GM12878 (cell line): ENCODE data around the gene CREG2.

Experiments
- EGR1 ChIP-seq, 2 experiments: IDR thresholded peaks; 1 replicate in 1 of 2; 2 replicates in 1 of 2; pipeline ENCODE4 v1.6.1; 2011 to 2012; ENCODE audit warnings: low read depth in 2 of 2, low read length in 2 of 2, borderline replicate concordance in 1 of 2, mild to moderate bottlenecking in 1 of 2, moderate library complexity in 1 of 2
- ESRRA ChIP-seq: IDR thresholded peaks from 2 replicates; pipeline ENCODE4 v1.6.1; 2012; ENCODE audit warnings: mild to moderate bottlenecking, low read length, improper control_type of control experiment
- EZH2 ChIP-seq: IDR thresholded peaks from 2 replicates; pipeline ENCODE4 v1.6.1; 2012; ENCODE audit warnings: low read depth, mild to moderate bottlenecking, control low read depth, inconsistent platforms, low read length, borderline replicate concordance; ENCODE audit not compliant: control insufficient read depth
- TF ChIP-seq, protein P1 (sequence below), 3 experiments: IDR thresholded peaks in 2 of 3; conservative IDR thresholded peaks in 1 of 3; 2 replicates each; pipeline ENCODE4 v1.5.1; 2011; ENCODE audit warnings: low read depth in 3 of 3, low read length in 3 of 3, mild to moderate bottlenecking in 3 of 3, control low read depth in 2 of 3, moderate library complexity in 2 of 3, inconsistent platforms in 1 of 3, mixed read lengths in 1 of 3; ENCODE audit not compliant: control insufficient read depth in 2 of 3, insufficient read depth in 1 of 3; ENCODE audit errors: extremely low read depth in 1 of 3
- TF ChIP-seq, protein P2 (sequence below): IDR thresholded peaks from 2 replicates; pipeline ENCODE4 v1.6.1; 2011; ENCODE audit warnings: low read depth, low read length, improper control_type of control experiment, borderline replicate concordance
- TF ChIP-seq, protein P3 (sequence below): IDR thresholded peaks from 2 replicates; pipeline ENCODE4 v1.6.1; 2011; ENCODE audit warnings: mild to moderate bottlenecking, low read depth, low read length, moderate library complexity; ENCODE audit not compliant: insufficient replicate concordance
- TF ChIP-seq, protein P4 (sequence below): fragments of 450-650 bp; IDR thresholded peaks from 2 replicates; pipeline ENCODE4 v1.6.1; 2017; ENCODE audit warnings: mild to moderate bottlenecking

DNA sequence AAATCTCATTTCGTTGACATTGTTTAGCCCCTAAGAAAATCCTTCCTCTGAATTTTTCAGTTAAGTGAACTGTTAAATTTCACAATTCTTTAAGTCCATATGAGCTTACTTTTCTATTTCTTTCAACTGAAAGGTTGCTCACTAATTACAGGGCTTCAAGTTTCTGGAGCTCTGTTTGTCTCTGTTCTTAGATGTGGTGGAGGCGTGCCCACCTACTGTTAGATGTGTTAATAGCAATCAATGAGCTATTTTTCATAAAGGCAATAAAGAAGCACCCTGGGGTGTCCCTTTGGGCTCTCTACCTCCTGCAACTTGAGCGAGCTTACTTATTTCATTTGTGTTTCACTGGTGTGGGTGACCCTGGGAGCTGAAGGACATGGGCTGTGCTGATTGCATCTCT lies 25.0 kb downstream of the CREG2 start:
- TF ChIP-seq, protein P1, sequence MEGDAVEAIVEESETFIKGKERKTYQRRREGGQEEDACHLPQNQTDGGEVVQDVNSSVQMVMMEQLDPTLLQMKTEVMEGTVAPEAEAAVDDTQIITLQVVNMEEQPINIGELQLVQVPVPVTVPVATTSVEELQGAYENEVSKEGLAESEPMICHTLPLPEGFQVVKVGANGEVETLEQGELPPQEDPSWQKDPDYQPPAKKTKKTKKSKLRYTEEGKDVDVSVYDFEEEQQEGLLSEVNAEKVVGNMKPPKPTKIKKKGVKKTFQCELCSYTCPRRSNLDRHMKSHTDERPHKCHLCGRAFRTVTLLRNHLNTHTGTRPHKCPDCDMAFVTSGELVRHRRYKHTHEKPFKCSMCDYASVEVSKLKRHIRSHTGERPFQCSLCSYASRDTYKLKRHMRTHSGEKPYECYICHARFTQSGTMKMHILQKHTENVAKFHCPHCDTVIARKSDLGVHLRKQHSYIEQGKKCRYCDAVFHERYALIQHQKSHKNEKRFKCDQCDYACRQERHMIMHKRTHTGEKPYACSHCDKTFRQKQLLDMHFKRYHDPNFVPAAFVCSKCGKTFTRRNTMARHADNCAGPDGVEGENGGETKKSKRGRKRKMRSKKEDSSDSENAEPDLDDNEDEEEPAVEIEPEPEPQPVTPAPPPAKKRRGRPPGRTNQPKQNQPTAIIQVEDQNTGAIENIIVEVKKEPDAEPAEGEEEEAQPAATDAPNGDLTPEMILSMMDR (IDR thresholded peaks at IDR 0.05 in 2 of 3, conservative IDR thresholded peaks at IDR 0.05 in 1 of 3; ENCODE audit: control insufficient read depth in 2 of 3, extremely low read depth in 1 of 3, insufficient read depth in 1 of 3, low read depth in 3 of 3, low read length in 3 of 3), result no peak
- TF ChIP-seq, protein P2, sequence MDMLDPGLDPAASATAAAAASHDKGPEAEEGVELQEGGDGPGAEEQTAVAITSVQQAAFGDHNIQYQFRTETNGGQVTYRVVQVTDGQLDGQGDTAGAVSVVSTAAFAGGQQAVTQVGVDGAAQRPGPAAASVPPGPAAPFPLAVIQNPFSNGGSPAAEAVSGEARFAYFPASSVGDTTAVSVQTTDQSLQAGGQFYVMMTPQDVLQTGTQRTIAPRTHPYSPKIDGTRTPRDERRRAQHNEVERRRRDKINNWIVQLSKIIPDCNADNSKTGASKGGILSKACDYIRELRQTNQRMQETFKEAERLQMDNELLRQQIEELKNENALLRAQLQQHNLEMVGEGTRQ, result no peak
- TF ChIP-seq, protein P3, sequence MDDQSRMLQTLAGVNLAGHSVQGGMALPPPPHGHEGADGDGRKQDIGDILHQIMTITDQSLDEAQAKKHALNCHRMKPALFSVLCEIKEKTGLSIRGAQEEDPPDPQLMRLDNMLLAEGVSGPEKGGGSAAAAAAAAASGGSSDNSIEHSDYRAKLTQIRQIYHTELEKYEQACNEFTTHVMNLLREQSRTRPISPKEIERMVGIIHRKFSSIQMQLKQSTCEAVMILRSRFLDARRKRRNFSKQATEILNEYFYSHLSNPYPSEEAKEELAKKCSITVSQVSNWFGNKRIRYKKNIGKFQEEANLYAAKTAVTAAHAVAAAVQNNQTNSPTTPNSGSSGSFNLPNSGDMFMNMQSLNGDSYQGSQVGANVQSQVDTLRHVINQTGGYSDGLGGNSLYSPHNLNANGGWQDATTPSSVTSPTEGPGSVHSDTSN, result no peak
- TF ChIP-seq, protein P4, sequence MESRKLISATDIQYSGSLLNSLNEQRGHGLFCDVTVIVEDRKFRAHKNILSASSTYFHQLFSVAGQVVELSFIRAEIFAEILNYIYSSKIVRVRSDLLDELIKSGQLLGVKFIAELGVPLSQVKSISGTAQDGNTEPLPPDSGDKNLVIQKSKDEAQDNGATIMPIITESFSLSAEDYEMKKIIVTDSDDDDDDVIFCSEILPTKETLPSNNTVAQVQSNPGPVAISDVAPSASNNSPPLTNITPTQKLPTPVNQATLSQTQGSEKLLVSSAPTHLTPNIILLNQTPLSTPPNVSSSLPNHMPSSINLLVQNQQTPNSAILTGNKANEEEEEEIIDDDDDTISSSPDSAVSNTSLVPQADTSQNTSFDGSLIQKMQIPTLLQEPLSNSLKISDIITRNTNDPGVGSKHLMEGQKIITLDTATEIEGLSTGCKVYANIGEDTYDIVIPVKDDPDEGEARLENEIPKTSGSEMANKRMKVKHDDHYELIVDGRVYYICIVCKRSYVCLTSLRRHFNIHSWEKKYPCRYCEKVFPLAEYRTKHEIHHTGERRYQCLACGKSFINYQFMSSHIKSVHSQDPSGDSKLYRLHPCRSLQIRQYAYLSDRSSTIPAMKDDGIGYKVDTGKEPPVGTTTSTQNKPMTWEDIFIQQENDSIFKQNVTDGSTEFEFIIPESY, result no peak
- TF ChIP-seq EZH2, result no peak
- TF ChIP-seq ESRRA, result no peak
- no peak for TF ChIP-seq EGR1 (IDR thresholded peaks at IDR 0.05; ENCODE audit: borderline replicate concordance in 1 of 2, low read depth in 2 of 2, low read length in 2 of 2)
